CD14-positive monocyte (primary cell): Measurements from ENCODE around the gene PMEL. TPM values are rescaled to one million over a fixed set of nuclear protein-coding genes. Genes with fewer than 3 reads are reported as not detected.
A peak's percentile ranks its signal among the peaks of the same experiment; 100 is the strongest.

Experiments used
- DNase-seq, 3 donors: peaks; one replicate each; pipeline ENCODE4 v3.0.0-alpha.2; 2011 to 2022
- H2AFZ ChIP-seq: 2 replicates; pipeline ENCODE4 v1.6.0; 2012; ENCODE audit warnings: mild to moderate bottlenecking, low read depth, low read length, inconsistent platforms; ENCODE audit not compliant: insufficient read depth, poor library complexity, severe bottlenecking
- H3K27ac ChIP-seq, 2 donors: 1 replicate in 1 of 2; 2 replicates in 1 of 2; pipeline ENCODE4 v1.5.1; 2012 to 2013; ENCODE audit warnings: low read length in 2 of 2, control low read depth in 1 of 2, inconsistent platforms in 1 of 2, low read depth in 1 of 2, mild to moderate bottlenecking in 1 of 2
- H3K27me3 ChIP-seq, 2 donors: one replicate each; pipeline versions ENCODE4 v1.6.0 to v1.6.1; 2011 to 2013; ENCODE audit warnings: low read length in 2 of 2; ENCODE audit not compliant: control insufficient read depth in 2 of 2, insufficient read depth in 2 of 2
- H3K36me3 ChIP-seq, 2 donors: replicated peaks in 1 of 2; 1 replicate in 1 of 2; 2 replicates in 1 of 2; pipeline versions ENCODE4 v1.5.1 to v1.6.1; 2012 to 2013; ENCODE audit warnings: low read length in 2 of 2, control low read depth in 1 of 2, inconsistent platforms in 1 of 2, mild to moderate bottlenecking in 1 of 2; ENCODE audit not compliant: insufficient read depth in 2 of 2, control insufficient read depth in 1 of 2
- H3K4me1 ChIP-seq, 2 donors: 1 replicate in 1 of 2; 2 replicates in 1 of 2; pipeline versions ENCODE4 v1.5.1 to v1.6.1; 2012 to 2013; ENCODE audit warnings: low read length in 2 of 2, control low read depth in 1 of 2, inconsistent platforms in 1 of 2, mild to moderate bottlenecking in 1 of 2, moderate library complexity in 1 of 2; ENCODE audit not compliant: insufficient read depth in 2 of 2, control insufficient read depth in 1 of 2
- H3K4me2 ChIP-seq: replicated peaks from 2 replicates; pipeline ENCODE3; 2012; ENCODE audit warnings: low read length, moderate library complexity, mild to moderate bottlenecking; ENCODE audit not compliant: poor library complexity, severe bottlenecking; ENCODE audit errors: extremely low read depth
- H3K4me3 ChIP-seq, 3 experiments: fragments of 200-600 bp in 1 of 3; sonication (generic) in 1 of 3; replicated peaks in 1 of 3; 1 replicate in 2 of 3; 2 replicates in 1 of 3; pipeline ENCODE4 v1.5.1; 2011 to 2013; ENCODE audit warnings: low read length in 3 of 3, mild to moderate bottlenecking in 3 of 3, control low read depth in 2 of 3, low read depth in 2 of 3, inconsistent platforms in 1 of 3, moderate library complexity in 1 of 3
- H3K79me2 ChIP-seq: 2 replicates; pipeline ENCODE4 v1.6.0; 2012; ENCODE audit warnings: mild to moderate bottlenecking, control low read depth, inconsistent platforms, low read length, moderate library complexity; ENCODE audit not compliant: insufficient read depth
- H3K9ac ChIP-seq: 2 replicates; pipeline ENCODE4 v1.6.0; 2017; ENCODE audit warnings: low read length, mild to moderate bottlenecking; ENCODE audit not compliant: insufficient read depth, poor library complexity, severe bottlenecking
- H3K9me3 ChIP-seq, 2 donors: replicated peaks in 1 of 2; 1 replicate in 1 of 2; 2 replicates in 1 of 2; pipeline versions ENCODE4 v1.5.1 to v1.6.1; 2012 to 2013; ENCODE audit warnings: low read length in 2 of 2, control low read depth in 1 of 2; ENCODE audit not compliant: control insufficient read depth in 1 of 2, insufficient read depth in 1 of 2
- H4K20me1 ChIP-seq: 2 replicates; pipeline ENCODE4 v1.6.0; 2012; ENCODE audit warnings: mild to moderate bottlenecking, low read length, control low read depth, moderate library complexity; ENCODE audit not compliant: insufficient read depth
- H3K27ac Mint-ChIP-seq, 7 donors: one replicate each; pipeline ENCODE4 v1.8.0; 2020; ENCODE audit warnings: mild to moderate bottlenecking in 7 of 7, mixed read lengths in 7 of 7, moderate library complexity in 6 of 7, inconsistent platforms in 2 of 7
- H3K27me3 Mint-ChIP-seq, 3 donors: one replicate each; pipeline ENCODE4 v1.8.0; 2021 to 2022; ENCODE audit warnings: low read depth in 3 of 3, mild to moderate bottlenecking in 3 of 3, mixed read lengths in 3 of 3, moderate library complexity in 3 of 3, inconsistent platforms in 1 of 3
- H3K36me3 Mint-ChIP-seq, 2 donors: one replicate each; pipeline ENCODE4 v1.8.0; 2020; ENCODE audit warnings: mixed read lengths in 2 of 2, inconsistent platforms in 1 of 2, mild to moderate bottlenecking in 1 of 2
- H3K4me1 Mint-ChIP-seq: one replicate; pipeline ENCODE4 v1.8.0; 2020; ENCODE audit warnings: mild to moderate bottlenecking, mixed read lengths
- H3K4me3 Mint-ChIP-seq, 2 donors: one replicate each; pipeline ENCODE4 v1.8.0; 2020; ENCODE audit warnings: mild to moderate bottlenecking in 2 of 2, mixed read lengths in 2 of 2, moderate library complexity in 1 of 2
- H3K9me3 Mint-ChIP-seq, 7 donors: one replicate each; pipeline ENCODE4 v1.8.0; 2020 to 2022; ENCODE audit warnings: mixed read lengths in 7 of 7, mild to moderate bottlenecking in 6 of 7, moderate library complexity in 6 of 7, inconsistent platforms in 2 of 7
- CTCF ChIP-seq: fragments of 200-600 bp; IDR thresholded peaks from one replicate; pipeline ENCODE4 v1.8.0; 2022; ENCODE audit warnings: antibody characterized with exemption, mild to moderate bottlenecking
- WGBS: methylation state at CpG from one replicate; pipeline ENCODE4 v1.1.5; 2013; ENCODE audit warnings: missing lambda C conversion rate; ENCODE audit not compliant: insufficient coverage; 5-methylcytosine and 5-hydroxymethylcytosine counted together
- intact Hi-C, 2 donors: fragments of 100-400 bp; cut with micrococcal nuclease; formaldehyde crosslinking; loops; one replicate each; pipeline versions ENCODE4 v1.15.0 to v1.15.1; 2023
- polyA plus RNA-seq, 3 donors: library from polyadenylated mRNA; depleted of rRNA in 1 of 3; unstranded in 2 of 3; stranded (reverse) in 1 of 3; fragments of 300-500 nt in 2 of 3; fragments of >200 nt in 1 of 3; fragmentation: Illumina TruSeq in 2 of 3; gene quantifications; 1 replicate in 2 of 3; 2 replicates in 1 of 3; pipeline ENCODE4 v1.2.3, GENCODE V29; 2012 to 2021

PMEL gene
- polyA plus RNA-seq, 3 donors, result 0.37 to 0.54 (median 0.40) TPM

- Histone ChIP-seq H3K36me3 (peaks cover 35 to 38% of the 10 kb centered on the region in 2 donors), H4K20me1 (no peaks in the 10 kb centered on the region), H2AFZ (no peak overlapping the region), H3K9ac (no peak overlapping the region), H3K27me3 (no peaks in the 10 kb centered on the region), H3K4me3 (no peak overlapping the region), H3K9me3 (no peaks in the 10 kb centered on the region), H3K4me2 (no peak overlapping the region), H3K4me1 (no peaks in the 10 kb centered on the region), H3K79me2 (no peaks in the 10 kb centered on the region), H3K27ac (no peak overlapping the region)
- H3K27me3 Mint-ChIP-seq, result peaks cover 0 to 7% (median 1%) of the 10 kb centered on the region in 3 donors
- peaks cover 2% of the 10 kb centered on the region for H3K4me1 Mint-ChIP-seq
- 93% methylated on average over 3 of the region's 4 CpGs for WGBS
- intact Hi-C loops, result no loop called here
- no peak overlapping the region for H3K4me3 Mint-ChIP-seq
- peak overlapping the region in 4 of 7 donors; percentile 43 to 70 (median 56) for H3K27ac Mint-ChIP-seq
- H3K9me3 Mint-ChIP-seq, result no peaks in the 10 kb centered on the region
- H3K36me3 Mint-ChIP-seq, result peaks cover 37 to 42% of the 10 kb centered on the region in 2 donors
- DNase-seq, result no peak
- no peak for TF ChIP-seq CTCF
These were observed 10.5 kb downstream of the PMEL start for GRCh38 chr12:55955344-55955743.

DNA sequence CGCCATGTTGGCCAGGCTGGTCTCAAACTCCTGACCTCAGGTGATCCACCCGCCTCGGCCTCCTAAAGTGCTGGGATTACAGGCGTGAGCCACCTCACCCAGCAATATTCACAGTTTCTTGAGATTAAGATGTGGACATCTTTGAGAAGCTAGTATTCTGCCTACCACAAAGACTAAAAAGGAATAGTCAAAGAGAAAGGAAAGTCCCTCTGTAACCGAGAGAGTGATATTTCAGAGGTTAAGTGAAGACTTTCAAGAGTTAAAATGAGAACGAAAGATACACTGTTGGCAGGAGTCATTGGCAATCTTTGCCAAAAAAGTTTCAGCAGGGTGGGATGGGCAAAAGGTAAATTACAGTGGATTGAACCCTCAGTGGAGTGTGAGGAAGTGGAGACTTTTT is 19.3 kb downstream of the PMEL start:
- H3K4me3 Mint-ChIP-seq, result no peak overlapping the region
- H2AFZ ChIP-seq, result no peak overlapping the region
- H3K4me3 ChIP-seq, result no peak overlapping the region
- H3K4me2 ChIP-seq, result no peak overlapping the region
- H3K27me3 ChIP-seq, result no peaks in the 10 kb centered on the region
- TF ChIP-seq CTCF, result no peak
- intact Hi-C loops, result no loop called here
- peaks cover 60 to 86% of the 10 kb centered on the region in 2 donors for H3K36me3 ChIP-seq
- no peaks in the 10 kb centered on the region for H3K9me3 Mint-ChIP-seq
- peaks cover 0 to 1% (median 0%) of the 10 kb centered on the region in 3 donors for H3K27me3 Mint-ChIP-seq
- peaks cover 67 to 92% of the 10 kb centered on the region in 2 donors for H3K36me3 Mint-ChIP-seq
- no peaks in the 10 kb centered on the region for H3K79me2 ChIP-seq
- peaks cover 2% of the 10 kb centered on the region for H3K4me1 Mint-ChIP-seq
- no peaks in the 10 kb centered on the region for H3K9me3 ChIP-seq
- H4K20me1 ChIP-seq, result no peaks in the 10 kb centered on the region
- H3K27ac ChIP-seq, result no peak overlapping the region
- DNase-seq, result no peak
- H3K4me1 ChIP-seq, result no peaks in the 10 kb centered on the region
- no peak overlapping the region for H3K9ac ChIP-seq
- 100% methylated on average over 1 of the region's 6 CpGs for WGBS
- peak overlapping the region in 2 of 7 donors; percentile 0 to 56 for H3K27ac Mint-ChIP-seq
